HL-60 (cell line): ENCODE data around the gene SPTSSB.

Experiments used
- POLR2AphosphoS5 ChIP-seq: IDR thresholded peaks from 2 replicates; pipeline ENCODE4 v1.6.1; 2012; ENCODE audit warnings: low read depth
- SPI1 ChIP-seq: IDR thresholded peaks from 2 replicates; pipeline ENCODE4 v1.6.1; 2012; ENCODE audit warnings: low read depth, mild to moderate bottlenecking, borderline replicate concordance
- TF ChIP-seq, protein P1 (sequence below): IDR thresholded peaks from one replicate; pipeline ENCODE4 v1.5.1; 2011; ENCODE audit warnings: low read length, control low read depth, inconsistent platforms; ENCODE audit not compliant: insufficient read depth
- TF ChIP-seq, protein P2 (sequence below): IDR thresholded peaks from 2 replicates; pipeline ENCODE4 v1.6.1; 2012; ENCODE audit warnings: low read depth; ENCODE audit not compliant: insufficient replicate concordance

DNA sequence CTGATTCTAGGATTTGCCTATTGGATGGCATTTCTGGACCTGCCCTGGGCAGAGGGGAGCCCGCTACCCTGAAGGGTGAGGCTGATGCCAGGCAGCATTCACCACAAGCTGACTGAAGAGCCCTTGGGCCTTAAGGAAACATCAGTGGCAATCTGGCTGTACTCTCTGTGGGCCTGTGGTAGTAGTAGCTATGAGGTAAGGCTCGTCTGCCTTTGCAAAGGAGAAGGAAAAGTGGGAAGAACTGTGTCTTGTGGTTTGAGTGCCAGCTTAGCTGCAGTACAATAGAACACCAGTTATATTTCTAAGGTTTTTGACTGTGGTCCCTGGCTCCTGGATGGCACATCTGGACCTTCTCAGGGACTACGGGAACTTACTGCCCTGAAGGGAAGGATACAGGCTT is 51.5 kb downstream of the SPTSSB start:
- TF ChIP-seq, protein P1, sequence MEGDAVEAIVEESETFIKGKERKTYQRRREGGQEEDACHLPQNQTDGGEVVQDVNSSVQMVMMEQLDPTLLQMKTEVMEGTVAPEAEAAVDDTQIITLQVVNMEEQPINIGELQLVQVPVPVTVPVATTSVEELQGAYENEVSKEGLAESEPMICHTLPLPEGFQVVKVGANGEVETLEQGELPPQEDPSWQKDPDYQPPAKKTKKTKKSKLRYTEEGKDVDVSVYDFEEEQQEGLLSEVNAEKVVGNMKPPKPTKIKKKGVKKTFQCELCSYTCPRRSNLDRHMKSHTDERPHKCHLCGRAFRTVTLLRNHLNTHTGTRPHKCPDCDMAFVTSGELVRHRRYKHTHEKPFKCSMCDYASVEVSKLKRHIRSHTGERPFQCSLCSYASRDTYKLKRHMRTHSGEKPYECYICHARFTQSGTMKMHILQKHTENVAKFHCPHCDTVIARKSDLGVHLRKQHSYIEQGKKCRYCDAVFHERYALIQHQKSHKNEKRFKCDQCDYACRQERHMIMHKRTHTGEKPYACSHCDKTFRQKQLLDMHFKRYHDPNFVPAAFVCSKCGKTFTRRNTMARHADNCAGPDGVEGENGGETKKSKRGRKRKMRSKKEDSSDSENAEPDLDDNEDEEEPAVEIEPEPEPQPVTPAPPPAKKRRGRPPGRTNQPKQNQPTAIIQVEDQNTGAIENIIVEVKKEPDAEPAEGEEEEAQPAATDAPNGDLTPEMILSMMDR = no peak
- TF ChIP-seq, protein P2, sequence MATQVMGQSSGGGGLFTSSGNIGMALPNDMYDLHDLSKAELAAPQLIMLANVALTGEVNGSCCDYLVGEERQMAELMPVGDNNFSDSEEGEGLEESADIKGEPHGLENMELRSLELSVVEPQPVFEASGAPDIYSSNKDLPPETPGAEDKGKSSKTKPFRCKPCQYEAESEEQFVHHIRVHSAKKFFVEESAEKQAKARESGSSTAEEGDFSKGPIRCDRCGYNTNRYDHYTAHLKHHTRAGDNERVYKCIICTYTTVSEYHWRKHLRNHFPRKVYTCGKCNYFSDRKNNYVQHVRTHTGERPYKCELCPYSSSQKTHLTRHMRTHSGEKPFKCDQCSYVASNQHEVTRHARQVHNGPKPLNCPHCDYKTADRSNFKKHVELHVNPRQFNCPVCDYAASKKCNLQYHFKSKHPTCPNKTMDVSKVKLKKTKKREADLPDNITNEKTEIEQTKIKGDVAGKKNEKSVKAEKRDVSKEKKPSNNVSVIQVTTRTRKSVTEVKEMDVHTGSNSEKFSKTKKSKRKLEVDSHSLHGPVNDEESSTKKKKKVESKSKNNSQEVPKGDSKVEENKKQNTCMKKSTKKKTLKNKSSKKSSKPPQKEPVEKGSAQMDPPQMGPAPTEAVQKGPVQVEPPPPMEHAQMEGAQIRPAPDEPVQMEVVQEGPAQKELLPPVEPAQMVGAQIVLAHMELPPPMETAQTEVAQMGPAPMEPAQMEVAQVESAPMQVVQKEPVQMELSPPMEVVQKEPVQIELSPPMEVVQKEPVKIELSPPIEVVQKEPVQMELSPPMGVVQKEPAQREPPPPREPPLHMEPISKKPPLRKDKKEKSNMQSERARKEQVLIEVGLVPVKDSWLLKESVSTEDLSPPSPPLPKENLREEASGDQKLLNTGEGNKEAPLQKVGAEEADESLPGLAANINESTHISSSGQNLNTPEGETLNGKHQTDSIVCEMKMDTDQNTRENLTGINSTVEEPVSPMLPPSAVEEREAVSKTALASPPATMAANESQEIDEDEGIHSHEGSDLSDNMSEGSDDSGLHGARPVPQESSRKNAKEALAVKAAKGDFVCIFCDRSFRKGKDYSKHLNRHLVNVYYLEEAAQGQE = no peak
- TF ChIP-seq SPI1 (no peak), POLR2AphosphoS5 (no peak)
